ENCODE results near the gene HAP1. TPM values are rescaled to one million over a fixed set of nuclear protein-coding genes. Genes with fewer than 3 reads are reported as not detected.
"Not testable (repeated sequence)": the region's sequence is repeated elsewhere in the genome, so short reads cannot be mapped to it uniquely, and the experiment has no call there.

Gene HAP1
- total RNA-seq, 1 experiment from 2014 or later, result 11.6 TPM

DNA sequence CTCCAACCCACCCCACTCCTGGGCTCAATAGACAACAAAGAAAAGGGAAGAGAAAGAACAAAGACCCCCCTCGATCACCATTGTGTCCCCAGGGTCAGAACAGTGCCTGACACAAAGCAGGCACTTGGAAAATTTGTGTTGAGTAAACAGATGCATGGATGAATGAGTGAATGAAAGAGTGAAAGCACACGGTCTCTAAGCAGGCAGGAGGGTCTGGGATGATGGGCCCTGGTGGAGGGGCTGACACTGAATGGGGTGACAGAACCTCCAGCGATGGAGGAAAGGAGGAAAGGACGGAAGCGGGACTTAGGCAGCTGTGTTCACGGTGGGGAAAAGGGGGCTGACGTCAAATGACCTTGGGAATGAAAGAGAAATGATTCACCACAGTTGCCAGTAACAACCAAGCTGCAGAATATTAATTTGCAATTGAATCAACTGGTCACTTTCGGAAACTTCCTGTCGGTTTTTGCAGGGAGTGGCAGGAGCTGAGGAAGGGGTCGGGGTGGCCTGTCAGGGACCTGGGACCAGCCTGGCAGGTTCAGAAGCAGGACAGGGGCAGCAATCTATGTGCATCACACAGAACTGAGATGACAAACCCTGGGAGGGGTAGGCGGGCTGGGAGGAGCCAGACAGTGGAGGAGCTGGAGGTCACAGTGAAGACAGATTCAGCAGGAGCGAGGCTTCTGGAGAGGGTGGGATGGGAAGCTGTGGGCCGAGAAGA lies 29.0 kb downstream of the HAP1 start:
- H3K27ac ChIP-seq (ENCODE audit: low read length), result no peak overlapping the region
- no peaks in the 10 kb centered on the region for H3K27me3 ChIP-seq (ENCODE audit: control insufficient read depth, insufficient read depth, low read length)
- no peak overlapping the region for H3K4me3 ChIP-seq (ENCODE audit: low read depth in 2 of 2, low read length in 2 of 2)
- TF ChIP-seq, protein P1, sequence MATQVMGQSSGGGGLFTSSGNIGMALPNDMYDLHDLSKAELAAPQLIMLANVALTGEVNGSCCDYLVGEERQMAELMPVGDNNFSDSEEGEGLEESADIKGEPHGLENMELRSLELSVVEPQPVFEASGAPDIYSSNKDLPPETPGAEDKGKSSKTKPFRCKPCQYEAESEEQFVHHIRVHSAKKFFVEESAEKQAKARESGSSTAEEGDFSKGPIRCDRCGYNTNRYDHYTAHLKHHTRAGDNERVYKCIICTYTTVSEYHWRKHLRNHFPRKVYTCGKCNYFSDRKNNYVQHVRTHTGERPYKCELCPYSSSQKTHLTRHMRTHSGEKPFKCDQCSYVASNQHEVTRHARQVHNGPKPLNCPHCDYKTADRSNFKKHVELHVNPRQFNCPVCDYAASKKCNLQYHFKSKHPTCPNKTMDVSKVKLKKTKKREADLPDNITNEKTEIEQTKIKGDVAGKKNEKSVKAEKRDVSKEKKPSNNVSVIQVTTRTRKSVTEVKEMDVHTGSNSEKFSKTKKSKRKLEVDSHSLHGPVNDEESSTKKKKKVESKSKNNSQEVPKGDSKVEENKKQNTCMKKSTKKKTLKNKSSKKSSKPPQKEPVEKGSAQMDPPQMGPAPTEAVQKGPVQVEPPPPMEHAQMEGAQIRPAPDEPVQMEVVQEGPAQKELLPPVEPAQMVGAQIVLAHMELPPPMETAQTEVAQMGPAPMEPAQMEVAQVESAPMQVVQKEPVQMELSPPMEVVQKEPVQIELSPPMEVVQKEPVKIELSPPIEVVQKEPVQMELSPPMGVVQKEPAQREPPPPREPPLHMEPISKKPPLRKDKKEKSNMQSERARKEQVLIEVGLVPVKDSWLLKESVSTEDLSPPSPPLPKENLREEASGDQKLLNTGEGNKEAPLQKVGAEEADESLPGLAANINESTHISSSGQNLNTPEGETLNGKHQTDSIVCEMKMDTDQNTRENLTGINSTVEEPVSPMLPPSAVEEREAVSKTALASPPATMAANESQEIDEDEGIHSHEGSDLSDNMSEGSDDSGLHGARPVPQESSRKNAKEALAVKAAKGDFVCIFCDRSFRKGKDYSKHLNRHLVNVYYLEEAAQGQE (IDR thresholded peaks at IDR 0.05; ENCODE audit: insufficient read depth in 1 of 2, low read depth in 2 of 2, low read length in 1 of 2), result no peak
- TF ChIP-seq, protein P2, sequence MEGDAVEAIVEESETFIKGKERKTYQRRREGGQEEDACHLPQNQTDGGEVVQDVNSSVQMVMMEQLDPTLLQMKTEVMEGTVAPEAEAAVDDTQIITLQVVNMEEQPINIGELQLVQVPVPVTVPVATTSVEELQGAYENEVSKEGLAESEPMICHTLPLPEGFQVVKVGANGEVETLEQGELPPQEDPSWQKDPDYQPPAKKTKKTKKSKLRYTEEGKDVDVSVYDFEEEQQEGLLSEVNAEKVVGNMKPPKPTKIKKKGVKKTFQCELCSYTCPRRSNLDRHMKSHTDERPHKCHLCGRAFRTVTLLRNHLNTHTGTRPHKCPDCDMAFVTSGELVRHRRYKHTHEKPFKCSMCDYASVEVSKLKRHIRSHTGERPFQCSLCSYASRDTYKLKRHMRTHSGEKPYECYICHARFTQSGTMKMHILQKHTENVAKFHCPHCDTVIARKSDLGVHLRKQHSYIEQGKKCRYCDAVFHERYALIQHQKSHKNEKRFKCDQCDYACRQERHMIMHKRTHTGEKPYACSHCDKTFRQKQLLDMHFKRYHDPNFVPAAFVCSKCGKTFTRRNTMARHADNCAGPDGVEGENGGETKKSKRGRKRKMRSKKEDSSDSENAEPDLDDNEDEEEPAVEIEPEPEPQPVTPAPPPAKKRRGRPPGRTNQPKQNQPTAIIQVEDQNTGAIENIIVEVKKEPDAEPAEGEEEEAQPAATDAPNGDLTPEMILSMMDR (IDR thresholded peaks at IDR 0.05), result no peak
- TF ChIP-seq SIN3A (IDR thresholded peaks at IDR 0.05; ENCODE audit: borderline replicate concordance, insufficient read depth, low read depth, low read length), result no peak
- TF ChIP-seq TCF7L2 (IDR thresholded peaks at IDR 0.05; ENCODE audit: low read depth, low read length), result no peak
- intact Hi-C loops (cut with micrococcal nuclease; ENCODE audit: unreplicated experiment) (no loop called here), in situ Hi-C loops (cut with HindIII; ENCODE audit: low pct_unique_long_range_greater_than_20kb, low sequenced_read_pairs) (no loop called here)
- H3K4me1 ChIP-seq (ENCODE audit: control insufficient read depth, insufficient read depth, low read length), result no peaks in the 10 kb centered on the region
- CTCF ChIA-PET, result no interaction called here
- no peaks in the 10 kb centered on the region for H3K36me3 ChIP-seq (ENCODE audit: control insufficient read depth, insufficient read depth, low read length)
- H3K9me3 ChIP-seq (ENCODE audit: control insufficient read depth, insufficient read depth, low read depth, low read length), result no peaks in the 10 kb centered on the region
- no TSS peak for BruUV-seq (replicated peaks)
- peak; percentile 55 for ATAC-seq
- no peak for DNase-seq (ENCODE audit: low read depth, low spot score)
- POLR2A ChIA-PET, result interaction anchor here (0.5 to 1.0 kb wide), 3 partner anchors 13 to 27 kb away, joined by 3 to 7 read pairs (median 3); no protein-coding TSS in a partner anchor

DNA sequence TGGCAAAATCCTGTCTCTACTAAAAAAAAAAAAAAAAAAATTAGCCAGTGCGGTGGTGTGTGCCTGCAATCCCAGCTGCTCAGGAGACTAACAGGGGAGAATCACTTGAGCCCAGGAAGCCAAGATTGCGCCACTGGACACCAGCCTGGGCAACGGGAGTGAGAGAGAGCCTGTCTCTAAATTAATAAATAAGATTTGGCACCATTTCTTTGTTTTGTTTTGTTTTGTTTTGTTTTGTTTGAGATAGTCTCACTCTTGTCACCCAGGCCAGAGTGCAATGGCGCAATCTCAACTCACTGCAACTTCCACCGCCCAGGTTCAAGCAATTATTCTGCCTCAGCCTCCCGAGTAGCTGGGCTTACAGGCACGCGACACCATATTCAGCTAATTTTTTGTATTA lies 31.7 kb downstream of the HAP1 start:
- H3K27me3 ChIP-seq (ENCODE audit: control insufficient read depth, insufficient read depth, low read length), result no peaks in the 10 kb centered on the region
- DNase-seq (ENCODE audit: low read depth, low spot score), result no peak
- CTCF ChIA-PET, result interaction anchor here (0.6 kb wide), 1 partner anchor 22 kb away, joined by 3 read pairs; no protein-coding TSS in a partner anchor
- no TSS peak for BruUV-seq (replicated peaks)
- H3K4me1 ChIP-seq (ENCODE audit: control insufficient read depth, insufficient read depth, low read length), result no peaks in the 10 kb centered on the region
- intact Hi-C loops (cut with micrococcal nuclease; ENCODE audit: unreplicated experiment) (no loop called here), in situ Hi-C loops (cut with HindIII; ENCODE audit: low pct_unique_long_range_greater_than_20kb, low sequenced_read_pairs) (no loop called here)
- no peak overlapping the region for H3K4me3 ChIP-seq (ENCODE audit: low read depth in 2 of 2, low read length in 2 of 2)
- no peak overlapping the region for H3K27ac ChIP-seq (ENCODE audit: low read length)
- POLR2A ChIA-PET, result no interaction called here
- no peaks in the 10 kb centered on the region for H3K9me3 ChIP-seq (ENCODE audit: control insufficient read depth, insufficient read depth, low read depth, low read length)
- TF ChIP-seq SIN3A (IDR thresholded peaks at IDR 0.05; ENCODE audit: borderline replicate concordance, insufficient read depth, low read depth, low read length), result no peak
- TF ChIP-seq POLR2AphosphoS5 (IDR thresholded peaks at IDR 0.05; ENCODE audit: low read depth, low read length), result no peak
- TF ChIP-seq, protein P2 (IDR thresholded peaks at IDR 0.05), result no peak
- TF ChIP-seq TCF7L2 (IDR thresholded peaks at IDR 0.05; ENCODE audit: low read depth, low read length), result no peak
- TF ChIP-seq, protein P1 (IDR thresholded peaks at IDR 0.05; ENCODE audit: insufficient read depth in 1 of 2, low read depth in 2 of 2, low read length in 1 of 2), result no peak
- ATAC-seq, result no peak
- no peaks in the 10 kb centered on the region for H3K36me3 ChIP-seq (ENCODE audit: control insufficient read depth, insufficient read depth, low read length)

GRCh38 chr17:41700843-41701242 lies 33.6 kb downstream of the HAP1 start:
- ATAC-seq; DNase-seq (ENCODE audit: low read depth, low spot score); intact Hi-C loops (cut with micrococcal nuclease; ENCODE audit: unreplicated experiment); H3K4me3 ChIP-seq (ENCODE audit: low read depth in 2 of 2, low read length in 2 of 2); H3K27me3 ChIP-seq (ENCODE audit: control insufficient read depth, insufficient read depth, low read length); H3K27ac ChIP-seq (ENCODE audit: low read length); CTCF ChIA-PET; H3K4me1 ChIP-seq (ENCODE audit: control insufficient read depth, insufficient read depth, low read length); H3K36me3 ChIP-seq (ENCODE audit: control insufficient read depth, insufficient read depth, low read length); H3K9me3 ChIP-seq (ENCODE audit: control insufficient read depth, insufficient read depth, low read depth, low read length); in situ Hi-C loops (cut with HindIII; ENCODE audit: low pct_unique_long_range_greater_than_20kb, low sequenced_read_pairs); BruUV-seq (replicated peaks); POLR2A ChIA-PET: not testable (repeated sequence)

All from Panc1 (cell line).